GM18519 (cell line): ENCODE measurements around the gene LEO1.
"Not testable (repeated sequence)": the region's sequence is repeated elsewhere in the genome, so short reads cannot be mapped to it uniquely, and the experiment has no call there.

Experiments used
- ATAC-seq: cut with Tn5 transposase; IDR thresholded peaks from one replicate; pipeline ENCODE4 v1.9.1; 2021; ENCODE audit warnings: mild to moderate bottlenecking, moderate library complexity; ENCODE audit not compliant: unreplicated experiment, low FRiP score

LEO1 gene

DNA sequence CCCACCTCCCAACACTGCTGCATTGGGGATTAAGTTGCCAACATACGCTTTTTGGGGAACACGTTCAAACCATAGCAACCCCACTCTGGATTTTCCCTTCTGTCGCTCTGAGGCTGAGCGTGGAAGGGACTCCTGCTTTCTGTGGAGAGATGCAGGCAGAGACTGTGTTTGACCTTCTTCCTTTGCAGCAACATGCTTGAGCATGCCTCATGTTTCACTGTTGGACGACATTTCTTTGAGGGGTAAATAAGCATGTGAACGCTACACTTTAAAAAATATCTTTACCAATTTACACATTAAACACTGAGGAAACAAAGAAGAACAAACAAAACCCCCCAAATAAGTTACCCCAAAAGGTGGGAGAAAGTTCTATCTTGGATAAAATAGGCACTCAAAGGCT, 33.2 kb upstream of the LEO1 start:
- no peak for ATAC-seq

DNA sequence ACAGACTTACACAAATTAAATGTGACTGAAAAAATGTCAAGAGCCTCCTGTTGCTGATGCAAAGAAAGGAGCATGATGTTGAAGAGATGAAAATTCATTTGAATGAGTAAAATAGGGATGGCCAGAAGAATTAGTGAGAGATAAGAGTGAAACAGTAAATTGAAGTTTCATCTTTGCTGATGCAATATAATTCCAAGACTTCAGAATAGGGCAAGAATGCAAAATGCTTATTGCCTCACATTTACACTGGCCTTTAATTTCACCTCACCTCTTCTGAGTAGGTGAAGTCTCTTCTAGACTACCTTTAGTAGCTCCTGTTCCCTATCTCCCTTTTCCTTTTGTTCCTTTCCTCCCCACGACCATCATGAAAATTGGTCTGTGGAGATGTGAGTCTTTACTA, 32.1 kb upstream of the LEO1 start:
- no peak for ATAC-seq

DNA sequence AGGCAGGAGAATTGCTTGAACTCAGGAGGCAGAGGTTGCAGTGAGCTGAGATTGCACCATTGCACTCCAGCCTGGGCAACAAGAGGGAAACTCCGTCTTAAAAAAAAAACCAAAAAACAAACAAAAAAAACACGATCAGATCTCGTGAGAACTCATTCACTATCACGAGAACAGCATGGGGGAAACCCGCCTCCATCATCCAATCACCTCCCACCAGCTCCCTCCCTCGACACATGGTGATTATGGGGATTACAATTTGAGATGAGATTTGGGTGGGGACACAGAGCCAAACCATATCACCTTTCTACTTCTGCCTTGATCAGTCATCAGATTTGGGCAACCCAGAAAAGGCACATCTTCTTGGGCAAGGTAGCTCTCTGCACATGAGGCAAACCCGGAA, 31.5 kb upstream of the LEO1 start:
- not testable (repeated sequence) for ATAC-seq

DNA sequence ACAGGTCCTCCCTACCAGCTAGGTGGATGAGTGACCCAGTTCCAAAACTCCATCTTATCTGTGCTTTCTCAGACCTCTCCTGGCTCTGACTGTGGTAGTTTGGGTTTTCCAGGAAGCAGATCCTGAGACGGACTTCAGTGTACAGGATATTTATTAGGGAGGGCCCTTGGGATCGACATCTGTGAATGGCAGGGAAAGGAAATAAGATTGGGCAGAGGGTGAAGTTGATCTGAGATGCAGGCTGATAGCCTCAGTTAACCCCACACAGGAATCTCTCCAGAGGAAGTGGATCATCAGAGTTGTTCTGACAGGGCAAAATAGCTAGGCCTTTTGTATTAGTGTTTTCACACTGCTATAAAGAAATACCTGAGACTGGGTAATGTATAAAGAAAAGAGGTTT, 30.8 kb upstream of the LEO1 start:
- ATAC-seq = no peak

DNA sequence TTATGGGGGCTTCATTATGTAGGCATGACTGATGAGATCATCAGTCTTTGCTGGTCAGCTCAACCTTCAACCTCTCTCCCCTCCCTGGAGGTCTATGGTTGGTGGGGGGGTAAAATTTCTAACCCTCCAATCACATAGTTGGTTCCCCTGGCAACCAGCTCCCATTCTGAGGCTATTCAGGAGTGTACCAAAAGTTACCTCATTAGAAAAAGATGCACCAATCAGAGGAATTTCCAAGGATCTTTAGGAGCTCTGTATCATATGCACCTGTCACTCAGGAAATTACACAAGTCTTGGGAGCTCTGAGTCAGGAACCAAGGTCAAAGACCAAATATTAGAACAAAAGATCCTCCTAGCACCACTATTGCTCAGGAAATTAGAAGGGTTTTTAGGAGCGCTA, 21.4 kb upstream of the LEO1 start:
- ATAC-seq = no peak

DNA sequence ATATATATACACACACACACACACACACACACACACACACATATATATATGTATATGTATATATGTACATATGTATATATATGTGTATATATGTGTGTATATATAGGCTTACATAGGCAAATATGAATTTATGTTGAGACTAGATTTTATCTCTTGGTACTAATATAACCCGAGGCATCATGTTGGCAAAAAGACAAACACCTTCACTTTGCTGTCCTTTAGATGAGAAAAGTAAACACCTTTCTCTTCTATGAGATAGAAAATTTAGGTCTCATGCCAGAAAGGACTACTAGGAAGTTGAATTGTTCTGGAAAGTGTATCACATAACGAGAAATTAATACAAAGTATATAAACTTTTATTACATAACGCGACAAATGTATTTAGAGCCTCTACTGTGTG, 19.6 kb upstream of the LEO1 start:
- no peak for ATAC-seq

GRCh38 chr15:51982770-51983103, 11.2 kb upstream of the LEO1 start:
- ATAC-seq = no peak

- ATAC-seq = peak; percentile 92
Observed at GRCh38 chr15:51982013-51982769, 10.6 kb upstream of the LEO1 start.

GRCh38 chr15:51973775-51974174, 2.2 kb upstream of the LEO1 start:
- ATAC-seq = no peak

DNA sequence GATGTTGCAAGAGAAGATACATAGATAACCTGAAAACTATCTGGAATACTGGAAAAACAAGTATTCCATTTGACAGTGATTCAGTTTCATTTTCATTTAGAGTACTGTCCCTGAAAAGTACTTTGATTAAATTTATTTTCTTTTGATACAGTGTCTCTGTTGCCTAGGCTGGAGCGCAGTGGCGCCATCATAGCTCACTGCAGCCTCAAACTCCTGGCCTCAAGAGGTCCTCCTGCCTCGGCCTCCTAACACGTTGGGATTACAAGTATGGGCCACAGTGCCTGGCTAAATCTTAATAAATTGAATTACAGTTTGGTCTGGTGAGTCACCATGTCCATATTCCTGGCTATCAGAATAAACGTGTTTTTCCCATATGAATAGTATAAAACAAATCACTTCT, 1.6 kb upstream of the LEO1 start:
- ATAC-seq = no peak

- ATAC-seq = peak; percentile 18
Observed at GRCh38 chr15:51971032-51971374, 575 bp downstream of the LEO1 start.

DNA sequence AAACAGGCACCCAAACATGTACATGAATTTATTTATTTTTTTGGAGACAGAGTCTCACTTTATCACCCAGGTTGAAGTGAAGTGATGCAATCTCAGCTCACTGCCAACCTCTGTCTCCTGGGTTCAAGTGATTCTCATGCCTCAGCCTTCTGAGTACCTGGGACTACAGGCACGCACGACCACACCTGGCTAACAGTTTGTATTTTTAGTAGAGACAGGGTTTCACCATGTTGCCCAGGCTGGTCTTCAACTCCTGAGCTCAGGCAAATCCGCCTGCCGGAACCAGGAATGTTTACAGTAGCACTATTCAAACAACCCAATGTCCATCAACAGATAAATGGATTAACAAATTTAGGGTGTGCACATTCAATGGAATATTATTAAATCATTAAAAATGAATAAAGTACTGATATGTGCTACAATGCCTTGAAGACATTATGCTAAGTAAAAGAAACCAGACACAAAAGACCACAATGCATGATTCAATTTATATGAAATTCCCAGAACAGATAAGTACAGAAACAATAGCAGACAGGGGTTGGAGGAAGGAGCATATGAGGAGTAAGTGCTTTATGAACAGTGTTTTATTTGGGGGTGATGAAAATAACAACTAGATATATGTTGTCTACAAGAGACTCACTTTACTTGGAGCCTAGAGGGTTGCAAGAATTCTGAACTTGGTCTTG, 1.3 kb downstream of the LEO1 start:
- no peak for ATAC-seq

DNA sequence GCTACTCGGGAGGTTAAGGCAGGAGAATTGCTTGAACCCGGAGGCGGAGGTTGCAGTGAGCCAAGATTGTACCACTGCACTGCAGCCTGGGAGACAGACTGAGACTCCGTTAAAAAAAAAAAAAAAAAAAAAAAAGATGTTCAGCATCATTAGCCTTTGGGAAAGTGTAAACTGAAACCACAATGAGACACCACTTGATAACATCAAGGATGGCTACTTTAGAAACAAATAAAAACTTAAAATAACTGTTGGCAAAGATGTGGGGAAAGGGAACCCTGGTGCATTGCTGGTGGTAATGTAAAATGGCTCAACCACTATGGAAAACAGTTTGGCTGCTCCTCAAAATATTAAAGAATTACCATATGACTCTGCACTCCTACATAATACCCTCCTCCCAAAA, 1.9 kb downstream of the LEO1 start:
- no peak for ATAC-seq

- ATAC-seq = no peak
Observed at GRCh38 chr15:51967583-51967982, 4.0 kb downstream of the LEO1 start.

DNA sequence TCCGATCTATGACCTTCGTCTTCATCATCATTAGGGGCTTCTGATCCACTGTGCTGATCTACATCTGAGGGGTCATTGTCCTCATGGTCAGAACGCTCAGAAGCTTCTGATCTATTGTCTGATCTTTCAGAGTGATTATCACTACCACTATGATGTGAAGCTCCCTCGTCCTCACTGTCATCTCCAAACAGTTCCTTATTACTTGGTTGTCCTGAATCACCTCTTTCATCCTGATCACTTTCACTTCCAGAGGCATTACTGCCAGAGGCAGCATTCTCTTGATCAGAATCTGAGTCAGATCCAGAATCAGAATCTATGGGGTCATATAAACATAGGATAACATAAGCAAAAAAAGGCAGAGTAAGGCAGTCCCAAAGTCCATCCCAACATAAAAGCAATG, 5.4 kb downstream of the LEO1 start:
- no peak for ATAC-seq

- ATAC-seq = no peak
Observed at GRCh38 chr15:51965691-51966090, 5.9 kb downstream of the LEO1 start.

GRCh38 chr15:51955504-51955903, 16.1 kb downstream of the LEO1 start:
- ATAC-seq = no peak

- no peak for ATAC-seq
Observed at GRCh38 chr15:51952805-51953204, 18.8 kb downstream of the LEO1 start.

GRCh38 chr15:51947124-51947523, 24.5 kb downstream of the LEO1 start:
- ATAC-seq = no peak

GRCh38 chr15:51939216-51939615, 32.4 kb downstream of the LEO1 start:
- ATAC-seq = no peak

DNA sequence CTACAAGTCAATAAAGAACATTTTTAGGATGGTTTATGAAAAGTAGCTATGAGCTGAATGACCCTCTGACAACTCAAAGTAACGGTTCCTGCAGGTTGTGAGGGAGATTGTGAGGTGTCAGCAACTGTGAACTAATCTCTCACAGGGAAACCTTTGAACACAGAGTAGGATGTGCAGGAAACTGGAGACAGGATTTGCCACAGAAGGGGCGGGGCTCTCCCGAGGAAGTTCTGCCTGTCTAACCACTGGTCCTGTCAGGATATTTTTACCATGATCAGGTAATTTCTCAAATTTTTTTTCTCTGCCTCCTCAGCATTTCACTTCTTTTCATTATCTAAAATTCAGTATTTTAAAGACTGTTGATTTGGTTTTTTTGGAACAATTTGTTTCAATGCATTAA, 33.3 kb downstream of the LEO1 start:
- no peak for ATAC-seq

GRCh38 chr15:51936105-51936478, 35.5 kb downstream of the LEO1 start:
- ATAC-seq = no peak
